ENCODE measurements around the gene FBXW9. TPM values are rescaled to one million over a fixed set of nuclear protein-coding genes. Genes with fewer than 3 reads are reported as not detected.

Gene FBXW9
- total and polyA plus RNA-seq, 2 of the 4 experiments (the other 2 are of a cell fraction), result 9.5 to 14.2 TPM

DNA sequence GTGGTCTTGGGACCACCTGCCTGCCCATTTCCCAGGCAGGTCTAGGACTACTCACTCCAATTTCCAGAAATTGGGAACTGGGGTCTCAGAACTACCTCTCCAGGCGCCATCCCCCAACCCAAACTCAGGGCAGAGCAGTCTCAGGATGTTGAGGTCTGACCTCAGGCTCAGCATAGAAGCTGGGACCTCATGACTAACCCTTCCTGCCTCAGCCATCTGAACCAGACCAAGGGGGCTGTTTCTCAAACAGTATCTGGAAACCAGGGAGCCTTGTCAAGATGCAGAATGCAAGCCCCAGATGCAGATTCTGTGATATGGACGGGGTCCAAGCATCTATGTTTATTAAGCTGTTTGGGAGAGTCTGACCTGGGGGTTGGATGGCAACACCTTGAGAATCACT is 1.3 kb downstream of the FBXW9 start:
- no peaks in the 10 kb centered on the region; the same call in 1 of the 2 replicates for H3K9me1 ChIP-seq (ENCODE audit: insufficient read depth, low read length)
- H3K27me3 ChIP-seq (ENCODE audit: control insufficient read depth, insufficient read depth, low read length), result no peaks in the 10 kb centered on the region
- H2AK5ac ChIP-seq (ENCODE audit: low read depth, low read length), result no peak overlapping the region
- no peak overlapping the region for H2AFZ ChIP-seq (replicated peaks; ENCODE audit: low read length, poor library complexity)
- no peak for ATAC-seq (ENCODE audit: low read depth)
- H2BK20ac ChIP-seq (ENCODE audit: low read depth, low read length), result no peak overlapping the region
- H3K27ac ChIP-seq (ENCODE audit: insufficient read depth, low read length), result no peak overlapping the region
- no peak overlapping the region for H3K23ac ChIP-seq (ENCODE audit: low read depth, low read length)
- ChIA-PET CTCF (no interaction called here), POLR2A (ENCODE audit: unreplicated experiment) (interaction anchor here (0.8 kb wide), 1 partner anchor 84 kb away, joined by 3 read pairs; the partner anchor contains the start of genes ZNF490 and ZNF791)
- no peak overlapping the region for H3K56ac ChIP-seq (ENCODE audit: extremely low read depth, insufficient read depth, low read length)
- no peak overlapping the region for H2BK5ac ChIP-seq (ENCODE audit: low read depth, low read length, poor library complexity, severe bottlenecking)
- TF ChIP-seq FOS (IDR thresholded peaks at IDR 0.05; ENCODE audit: low read depth, low read length) (no peak), CHD1 (IDR thresholded peaks at IDR 0.05; ENCODE audit: low read depth, low read length) (no peak), RCOR1 (IDR thresholded peaks at IDR 0.05; ENCODE audit: insufficient replicate concordance, low read length) (no peak), MXI1 (IDR thresholded peaks at IDR 0.05; ENCODE audit: borderline replicate concordance, low read depth, low read length) (no peak), RAD21 (IDR thresholded peaks at IDR 0.05; ENCODE audit: low read length) (no peak), NFE2L2 (IDR thresholded peaks at IDR 0.05; ENCODE audit: low read depth, low read length) (no peak), BHLHE40 (IDR thresholded peaks at IDR 0.05; ENCODE audit: low read depth, low read length) (no peak), MAFK (IDR thresholded peaks at IDR 0.05; ENCODE audit: low read depth, low read length) (no peak), RFX5 (IDR thresholded peaks at IDR 0.05; ENCODE audit: low read depth, low read length) (no peak), POLR2A (IDR thresholded peaks at IDR 0.05; ENCODE audit: low read depth, low read length) (no peak), MAZ (IDR thresholded peaks at IDR 0.05; ENCODE audit: borderline replicate concordance, low read depth, low read length) (no peak), SMC3 (IDR thresholded peaks at IDR 0.05; ENCODE audit: low read depth, low read length) (no peak), CEBPB (IDR thresholded peaks at IDR 0.05; ENCODE audit: low read depth, low read length) (no peak)
- TF ChIP-seq, protein P1, sequence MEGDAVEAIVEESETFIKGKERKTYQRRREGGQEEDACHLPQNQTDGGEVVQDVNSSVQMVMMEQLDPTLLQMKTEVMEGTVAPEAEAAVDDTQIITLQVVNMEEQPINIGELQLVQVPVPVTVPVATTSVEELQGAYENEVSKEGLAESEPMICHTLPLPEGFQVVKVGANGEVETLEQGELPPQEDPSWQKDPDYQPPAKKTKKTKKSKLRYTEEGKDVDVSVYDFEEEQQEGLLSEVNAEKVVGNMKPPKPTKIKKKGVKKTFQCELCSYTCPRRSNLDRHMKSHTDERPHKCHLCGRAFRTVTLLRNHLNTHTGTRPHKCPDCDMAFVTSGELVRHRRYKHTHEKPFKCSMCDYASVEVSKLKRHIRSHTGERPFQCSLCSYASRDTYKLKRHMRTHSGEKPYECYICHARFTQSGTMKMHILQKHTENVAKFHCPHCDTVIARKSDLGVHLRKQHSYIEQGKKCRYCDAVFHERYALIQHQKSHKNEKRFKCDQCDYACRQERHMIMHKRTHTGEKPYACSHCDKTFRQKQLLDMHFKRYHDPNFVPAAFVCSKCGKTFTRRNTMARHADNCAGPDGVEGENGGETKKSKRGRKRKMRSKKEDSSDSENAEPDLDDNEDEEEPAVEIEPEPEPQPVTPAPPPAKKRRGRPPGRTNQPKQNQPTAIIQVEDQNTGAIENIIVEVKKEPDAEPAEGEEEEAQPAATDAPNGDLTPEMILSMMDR (conservative IDR thresholded peaks at IDR 0.05; ENCODE audit: low read depth, low read length), result no peak
- intact Hi-C loops (cut with micrococcal nuclease) (no loop called here), in situ Hi-C loops (cut with MboI; ENCODE audit: low sequenced_read_pairs) (no loop called here), dilution Hi-C loops (cut with HindIII; ENCODE audit: low sequenced_read_pairs, unreplicated experiment) (no loop called here)
- no peak overlapping the region for H3K18ac ChIP-seq (ENCODE audit: low read depth, low read length)
- no peak overlapping the region for H2BK120ac ChIP-seq (ENCODE audit: low read depth, low read length)
- H3K9me3 ChIP-seq (ENCODE audit: control insufficient read depth, insufficient read depth, low read length), result no peaks in the 10 kb centered on the region
- no peak overlapping the region for H2BK15ac ChIP-seq (ENCODE audit: low read depth, low read length)
- H4K20me1 ChIP-seq (ENCODE audit: insufficient read depth, low read length), result no peaks in the 10 kb centered on the region; the same call in 1 of the 2 replicates
- H3K14ac ChIP-seq (replicated peaks; ENCODE audit: low read depth, low read length), result no peak overlapping the region
- BruUV-seq (replicated peaks), result no TSS peak
- peaks cover 2% of the 10 kb centered on the region; the same call in 1 of the 2 replicates for H3K4me1 ChIP-seq (ENCODE audit: control insufficient read depth, insufficient read depth, low read length)
- H3K4me3 ChIP-seq (ENCODE audit: insufficient read depth, low read depth, low read length), result no peak overlapping the region
- no peak overlapping the region for H3K4me2 ChIP-seq (ENCODE audit: low read depth, low read length)
- DNase-seq, result no peak
- no peak overlapping the region for H3K9ac ChIP-seq (ENCODE audit: low read depth, low read length)
- peaks cover 15% of the 10 kb centered on the region for H3K36me3 ChIP-seq (ENCODE audit: control insufficient read depth, insufficient read depth, low read length)
- no peak overlapping the region for H4K91ac ChIP-seq (ENCODE audit: insufficient read depth, low read depth, low read length)
- no peak overlapping the region for H4K5ac ChIP-seq (ENCODE audit: low read depth, low read length)
- no peak overlapping the region for H3K4ac ChIP-seq (ENCODE audit: low read depth, low read length)
- WGBS, 2 experiments (ENCODE audit: extremely low coverage in 2 of 2, insufficient read length in 1 of 2), result no CpG with 5 or more reads among the region's 2 CpGs
- no peak overlapping the region for H2AK9ac ChIP-seq (replicated peaks; ENCODE audit: low read depth, low read length, poor library complexity)
- H3K79me1 ChIP-seq (ENCODE audit: low read depth in 1 of 2, low read length in 2 of 2), result peaks cover 7 to 27% of the 10 kb centered on the region in 2 experiments
- no peak overlapping the region for H4K8ac ChIP-seq (ENCODE audit: low read depth in 2 of 2, low read length in 2 of 2)

Measured in IMR-90 (cell line).